Measurements from ENCODE around the gene LRCH1. TPM values are rescaled to one million over a fixed set of nuclear protein-coding genes. Genes with fewer than 3 reads are reported as not detected.

Gene LRCH1
- total RNA-seq, 4 donors from 2014 or later: 13.6 to 29.7 (median 18.5) TPM

- H3K27me3 ChIP-seq: no peaks in the 10 kb centered on the region
- no peaks in the 10 kb centered on the region for H3K36me3 ChIP-seq
- H3K9me3 ChIP-seq: no peaks in the 10 kb centered on the region
- H3K4me1 ChIP-seq: peaks cover 0 to 29% (median 3%) of the 10 kb centered on the region in 4 donors
- peak within 1 kb of the TSS; percentile 80 to 92 (median 88) for H3K27ac ChIP-seq
- DNase-seq: peak; percentile 94 to 97 (median 94)
- H3K4me3 ChIP-seq: peak within 1 kb of the TSS; percentile 77 to 90 (median 83)
- TF ChIP-seq CTCF (IDR thresholded peaks at IDR 0.05) (peak in 2 of 6 experiments; percentile 3 to 4), POLR2A (IDR thresholded peaks at IDR 0.05) (peak; percentile 68 to 83)
Measured at GRCh38 chr13:46796515-46797474, 243.8 kb downstream of the LRCH1 start, which contains the start of gene ESD. Gene ESD (minus strand): TSS chr13:46797161. CDS start chr13:46791413, 5,748 bp downstream.

- Histone ChIP-seq H3K27me3 (no peaks in the 10 kb centered on the region), H3K4me3 (peak overlapping the region; percentile 77 to 90 (median 83)), H3K9me3 (no peaks in the 10 kb centered on the region), H3K36me3 (no peaks in the 10 kb centered on the region), H3K4me1 (peaks cover 0 to 29% (median 3%) of the 10 kb centered on the region in 4 donors), H3K27ac (peak overlapping the region; percentile 80 to 92 (median 88))
- TF ChIP-seq POLR2A (IDR thresholded peaks at IDR 0.05) (no peak), CTCF (IDR thresholded peaks at IDR 0.05) (no peak)
- DNase-seq: no peak
Measured at GRCh38 chr13:46797501-46798237, 244.7 kb downstream of the LRCH1 start.

GRCh38 chr13:46799139-46799538 lies 246.2 kb downstream of the LRCH1 start:
- Histone ChIP-seq H3K36me3 (no peaks in the 10 kb centered on the region), H3K27me3 (no peaks in the 10 kb centered on the region), H3K4me3 (no peak overlapping the region), H3K9me3 (no peaks in the 10 kb centered on the region), H3K4me1 (peaks cover 0 to 29% (median 3%) of the 10 kb centered on the region in 4 donors), H3K27ac (no peak overlapping the region)
- no peak for DNase-seq
- TF ChIP-seq CTCF (IDR thresholded peaks at IDR 0.05) (no peak), POLR2A (IDR thresholded peaks at IDR 0.05) (no peak)

- no peaks in the 10 kb centered on the region for H3K9me3 ChIP-seq
- H3K27me3 ChIP-seq: no peaks in the 10 kb centered on the region
- no peak overlapping the region for H3K27ac ChIP-seq
- TF ChIP-seq POLR2A (IDR thresholded peaks at IDR 0.05): no peak
- TF ChIP-seq CTCF (IDR thresholded peaks at IDR 0.05): no peak
- no peaks in the 10 kb centered on the region for H3K36me3 ChIP-seq
- DNase-seq: no peak
- H3K4me1 ChIP-seq: peaks cover 0 to 8% (median 0%) of the 10 kb centered on the region in 4 donors
- H3K4me3 ChIP-seq: no peak overlapping the region
Measured at GRCh38 chr13:46801858-46802257, 248.9 kb downstream of the LRCH1 start.

Small RNA genes lying within 50 kb of the gene (small RNA-seq; reads per million reads assigned to genes)
- gene AL359880.1: 0 to 0.32 reads per million in 2 donors

Other genes with a start within 250 kb of the LRCH1 start
- gene RUBCNL, start 165.9 kb upstream of the LRCH1 start, total RNA-seq: 10 to 100 TPM; 10.3 to 52.0 (median 13.9) TPM
- 10 to 100 TPM; 52.7 to 76.7 (median 66.1) TPM for gene ESD, start 244.0 kb downstream of the LRCH1 start, total RNA-seq